ENCODE measurements around the gene WDR54. TPM values are rescaled to one million over a fixed set of nuclear protein-coding genes. Genes with fewer than 3 reads are reported as not detected.

WDR54 gene
- total and polyA plus RNA-seq, 10 of the 15 experiments (the other 5 are each of a cell fraction or from before 2014, with no cell fraction given): 38.2 to 116 (median 89.1) TPM

GRCh38 chr2:74427551-74427950, 6.0 kb downstream of the WDR54 start (continued):
- no peak for TF ChIP-seq NFYA (IDR thresholded peaks at IDR 0.05; ENCODE audit: borderline replicate concordance, low read depth, low read length)
- no peak for TF ChIP-seq CTCF (IDR thresholded peaks at IDR 0.05 in 2 of 3, conservative IDR thresholded peaks at IDR 0.05 in 1 of 3; ENCODE audit: control insufficient read depth in 2 of 3, extremely low read depth in 1 of 3, insufficient read depth in 1 of 3, low read depth in 3 of 3, low read length in 3 of 3)
- no peak for TF ChIP-seq CEBPZ (IDR thresholded peaks at IDR 0.05; ENCODE audit: low read depth, low read length)

GRCh38 chr2:74428675-74429074, 7.1 kb downstream of the WDR54 start:
- TF ChIP-seq EZH2 (IDR thresholded peaks at IDR 0.05; ENCODE audit: borderline replicate concordance, control insufficient read depth, low read depth, low read length) (no peak), BCL3 (IDR thresholded peaks at IDR 0.05; ENCODE audit: borderline replicate concordance, insufficient read depth, low read depth, low read length, poor library complexity, severe bottlenecking) (no peak), NR2C1 (IDR thresholded peaks at IDR 0.05) (no peak), SREBF1 (IDR thresholded peaks at IDR 0.05; ENCODE audit: low read length) (no peak), CBX5 (IDR thresholded peaks at IDR 0.05; ENCODE audit: low read depth) (no peak)
- Histone ChIP-seq H3K79me2 (ENCODE audit: control insufficient read depth, insufficient read depth, low read length) (no peaks in the 10 kb centered on the region), H3K4me2 (ENCODE audit: control insufficient read depth, insufficient read depth) (no peak overlapping the region), H3K4me3 (no peak overlapping the region), H3K9ac (ENCODE audit: control insufficient read depth, insufficient read depth, low read length) (no peak overlapping the region), H3K36me3 (ENCODE audit: control insufficient read depth in 2 of 2, insufficient read depth in 2 of 2, low read length in 1 of 2) (peaks cover 0 to 8% of the 10 kb centered on the region in 2 experiments; a peak in 1 of 4 replicates), H3K4me1 (ENCODE audit: control insufficient read depth, insufficient read depth, low read length) (no peaks in the 10 kb centered on the region), H2AFZ (ENCODE audit: control insufficient read depth, low read depth, low read length) (no peak overlapping the region), H4K20me1 (ENCODE audit: control insufficient read depth, insufficient read depth) (no peaks in the 10 kb centered on the region), H3K27ac (ENCODE audit: control insufficient read depth, insufficient read depth) (no peak overlapping the region), H3K27me3 (replicated peaks in 1 of 2; ENCODE audit: control insufficient read depth in 2 of 2, insufficient read depth in 2 of 2, low read length in 1 of 2) (no peaks in the 10 kb centered on the region), H3K9me3 (replicated peaks; ENCODE audit: control insufficient read depth, insufficient read depth, low read length) (no peaks in the 10 kb centered on the region)
- no TSS peak for BruUV-seq (replicated peaks)
- SMC1A ChIA-PET (ENCODE audit: uncharacterized antibody, unreplicated experiment): no interaction called here
- DNase-seq (ENCODE audit: low read depth, low spot score) (no peak), FAIRE-seq (no peak), ATAC-seq (no peak)
- RAD21 ChIA-PET (ENCODE audit: unreplicated experiment): no interaction called here
- CTCF ChIA-PET: no interaction called here
- intact Hi-C loops (cut with micrococcal nuclease; ENCODE audit: unreplicated experiment) (no loop called here), in situ Hi-C loops (cut with MboI) (no loop called here)
- 88% methylated on average over 5 of the region's 5 CpGs for WGBS (ENCODE audit: insufficient coverage, insufficient replicate concordance, low lambda C conversion rate, missing lambda C conversion rate)
- POLR2A ChIA-PET: interaction anchor here (0.6 to 1.1 kb wide), 2 partner anchors 11 to 298 kb away, joined by 3 to 4 read pairs; no protein-coding TSS in a partner anchor

Measured in GM12878 (cell line).